ENCODE measurements around the gene SPATA31D1. TPM values are rescaled to one million over a fixed set of nuclear protein-coding genes. Genes with fewer than 3 reads are reported as not detected.

SPATA31D1 gene
- total RNA-seq, 1 experiment from 2014 or later, result not detected

DNA sequence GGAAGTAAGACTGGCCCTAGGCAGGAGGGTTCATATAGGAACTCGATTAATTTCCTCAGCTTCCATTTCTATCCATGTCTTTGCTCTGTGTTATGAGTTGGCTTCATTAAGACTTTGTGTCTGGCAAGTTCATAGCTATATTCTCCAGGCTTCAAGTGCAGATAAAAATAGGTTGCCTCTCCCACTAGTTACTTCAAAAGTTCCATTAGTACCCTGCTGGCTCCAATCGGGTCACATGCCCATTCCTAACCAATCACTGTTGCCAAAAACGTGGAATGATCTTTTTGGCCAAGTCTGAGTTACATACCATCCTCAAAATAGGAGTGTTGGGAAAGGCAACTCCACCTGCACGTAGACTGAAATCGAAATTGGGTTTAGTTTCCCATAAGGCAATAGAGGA is 13.8 kb upstream of the SPATA31D1 start:
- DNase-seq (ENCODE audit: low read depth, low spot score) (no peak), ATAC-seq (no peak)
- Histone ChIP-seq H3K9ac (ENCODE audit: low read length) (no peak overlapping the region), H3K4me3 (replicated peaks in 1 of 2; ENCODE audit: low read depth in 1 of 2, low read length in 2 of 2) (no peak overlapping the region), H3K27me3 (ENCODE audit: insufficient read depth, low read length) (no peaks in the 10 kb centered on the region), H3K9me2 (ENCODE audit: insufficient read depth) (no peaks in the 10 kb centered on the region), H3K4me2 (ENCODE audit: low read length) (no peak overlapping the region), H4K20me1 (ENCODE audit: insufficient read depth) (no peaks in the 10 kb centered on the region), H3K9me3 (ENCODE audit: control insufficient read depth in 1 of 2, insufficient read depth in 1 of 2, low read depth in 1 of 2, low read length in 2 of 2) (no peaks in the 10 kb centered on the region), H2AFZ (ENCODE audit: low read depth, low read length, poor library complexity, severe bottlenecking) (no peak overlapping the region), H3K36me3 (ENCODE audit: control insufficient read depth in 1 of 2, insufficient read depth in 2 of 2, low read length in 2 of 2) (no peaks in the 10 kb centered on the region), H3K79me2 (ENCODE audit: insufficient read depth, low read length) (no peaks in the 10 kb centered on the region), H3K4me1 (ENCODE audit: control insufficient read depth in 1 of 2, insufficient read depth in 2 of 2, low read length in 2 of 2) (no peaks in the 10 kb centered on the region), H3K27ac (ENCODE audit: low read depth, low read length) (no peak overlapping the region)
- CTCF ChIA-PET, result no interaction called here
- intact Hi-C loops (cut with micrococcal nuclease), result no loop called here
- no TSS peak for BruUV-seq (replicated peaks)
- POLR2A ChIA-PET, result no interaction called here
- RAD21 ChIA-PET (ENCODE audit: low non-redundant PET in 1 of 2, low total read pairs in 2 of 2, uncharacterized antibody in 2 of 2, unreplicated experiment in 2 of 2), result no interaction called here
- TF ChIP-seq, protein P1, sequence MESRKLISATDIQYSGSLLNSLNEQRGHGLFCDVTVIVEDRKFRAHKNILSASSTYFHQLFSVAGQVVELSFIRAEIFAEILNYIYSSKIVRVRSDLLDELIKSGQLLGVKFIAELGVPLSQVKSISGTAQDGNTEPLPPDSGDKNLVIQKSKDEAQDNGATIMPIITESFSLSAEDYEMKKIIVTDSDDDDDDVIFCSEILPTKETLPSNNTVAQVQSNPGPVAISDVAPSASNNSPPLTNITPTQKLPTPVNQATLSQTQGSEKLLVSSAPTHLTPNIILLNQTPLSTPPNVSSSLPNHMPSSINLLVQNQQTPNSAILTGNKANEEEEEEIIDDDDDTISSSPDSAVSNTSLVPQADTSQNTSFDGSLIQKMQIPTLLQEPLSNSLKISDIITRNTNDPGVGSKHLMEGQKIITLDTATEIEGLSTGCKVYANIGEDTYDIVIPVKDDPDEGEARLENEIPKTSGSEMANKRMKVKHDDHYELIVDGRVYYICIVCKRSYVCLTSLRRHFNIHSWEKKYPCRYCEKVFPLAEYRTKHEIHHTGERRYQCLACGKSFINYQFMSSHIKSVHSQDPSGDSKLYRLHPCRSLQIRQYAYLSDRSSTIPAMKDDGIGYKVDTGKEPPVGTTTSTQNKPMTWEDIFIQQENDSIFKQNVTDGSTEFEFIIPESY (IDR thresholded peaks at IDR 0.05; ENCODE audit: extremely low read depth, insufficient replicate concordance, low read length), result no peak
- TF ChIP-seq ZNF274 (IDR thresholded peaks at IDR 0.05; ENCODE audit: low read depth, low read length) (no peak), EZH2 (IDR thresholded peaks at IDR 0.05) (no peak), SIN3A (IDR thresholded peaks at IDR 0.05; ENCODE audit: low read depth) (no peak), SP1 (IDR thresholded peaks at IDR 0.05; ENCODE audit: low read depth) (no peak), RAD21 (IDR thresholded peaks at IDR 0.05; ENCODE audit: low read depth) (no peak), FOSL1 (IDR thresholded peaks at IDR 0.05; ENCODE audit: low read depth) (no peak), SRF (IDR thresholded peaks at IDR 0.05; ENCODE audit: low read depth) (no peak), JUND (IDR thresholded peaks at IDR 0.05) (no peak), POLR2A (IDR thresholded peaks at IDR 0.05; ENCODE audit: borderline replicate concordance, extremely low read depth, insufficient read depth, insufficient read length) (no peak)
- TF ChIP-seq, protein P2, sequence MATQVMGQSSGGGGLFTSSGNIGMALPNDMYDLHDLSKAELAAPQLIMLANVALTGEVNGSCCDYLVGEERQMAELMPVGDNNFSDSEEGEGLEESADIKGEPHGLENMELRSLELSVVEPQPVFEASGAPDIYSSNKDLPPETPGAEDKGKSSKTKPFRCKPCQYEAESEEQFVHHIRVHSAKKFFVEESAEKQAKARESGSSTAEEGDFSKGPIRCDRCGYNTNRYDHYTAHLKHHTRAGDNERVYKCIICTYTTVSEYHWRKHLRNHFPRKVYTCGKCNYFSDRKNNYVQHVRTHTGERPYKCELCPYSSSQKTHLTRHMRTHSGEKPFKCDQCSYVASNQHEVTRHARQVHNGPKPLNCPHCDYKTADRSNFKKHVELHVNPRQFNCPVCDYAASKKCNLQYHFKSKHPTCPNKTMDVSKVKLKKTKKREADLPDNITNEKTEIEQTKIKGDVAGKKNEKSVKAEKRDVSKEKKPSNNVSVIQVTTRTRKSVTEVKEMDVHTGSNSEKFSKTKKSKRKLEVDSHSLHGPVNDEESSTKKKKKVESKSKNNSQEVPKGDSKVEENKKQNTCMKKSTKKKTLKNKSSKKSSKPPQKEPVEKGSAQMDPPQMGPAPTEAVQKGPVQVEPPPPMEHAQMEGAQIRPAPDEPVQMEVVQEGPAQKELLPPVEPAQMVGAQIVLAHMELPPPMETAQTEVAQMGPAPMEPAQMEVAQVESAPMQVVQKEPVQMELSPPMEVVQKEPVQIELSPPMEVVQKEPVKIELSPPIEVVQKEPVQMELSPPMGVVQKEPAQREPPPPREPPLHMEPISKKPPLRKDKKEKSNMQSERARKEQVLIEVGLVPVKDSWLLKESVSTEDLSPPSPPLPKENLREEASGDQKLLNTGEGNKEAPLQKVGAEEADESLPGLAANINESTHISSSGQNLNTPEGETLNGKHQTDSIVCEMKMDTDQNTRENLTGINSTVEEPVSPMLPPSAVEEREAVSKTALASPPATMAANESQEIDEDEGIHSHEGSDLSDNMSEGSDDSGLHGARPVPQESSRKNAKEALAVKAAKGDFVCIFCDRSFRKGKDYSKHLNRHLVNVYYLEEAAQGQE (IDR thresholded peaks at IDR 0.05; ENCODE audit: low read depth), result no peak

Measured in HCT116 (cell line).